Ascending aorta (tissue), 2 donors: Measurements from ENCODE around the gene CTTN. TPM values are rescaled to one million over a fixed set of nuclear protein-coding genes. Genes with fewer than 3 reads are reported as not detected.

ENCODE experiments used
- DNase-seq, 2 donors: peaks; one replicate each; pipeline ENCODE4 v3.0.0-alpha.2; 2019; ENCODE audit warnings: low spot score in 2 of 2
- H3K27ac ChIP-seq, 2 donors: fragments of 200-600 bp; sonication (generic); one replicate each; pipeline ENCODE4 v1.5.1; 2016 to 2017; ENCODE audit warnings: mild to moderate bottlenecking in 1 of 2
- H3K27me3 ChIP-seq: fragments of 200-600 bp; sonication (generic); one replicate; pipeline ENCODE4 v1.5.1; 2017
- H3K36me3 ChIP-seq, 2 donors: fragments of 200-600 bp; sonication (generic); one replicate each; pipeline ENCODE4 v1.5.1; 2016
- H3K4me1 ChIP-seq, 2 donors: fragments of 200-600 bp; sonication (generic); one replicate each; pipeline ENCODE4 v1.5.1; 2016 to 2017; ENCODE audit warnings: mild to moderate bottlenecking in 1 of 2
- H3K4me3 ChIP-seq, 2 donors: fragments of 200-600 bp; sonication (generic); one replicate each; pipeline ENCODE4 v1.5.1; 2016 to 2017; ENCODE audit warnings: mild to moderate bottlenecking in 1 of 2
- H3K9me3 ChIP-seq, 2 donors: fragments of 200-600 bp; sonication (generic); one replicate each; pipeline ENCODE4 v1.5.1; 2016
- intact Hi-C: fragments of 100-400 bp; cut with DNase I; formaldehyde crosslinking; loops from one replicate; pipeline ENCODE4 v1.15.1; 2023
- total RNA-seq: library from RNA; depleted of rRNA; stranded (reverse); fragments of >200 nt; gene quantifications from one replicate; pipeline ENCODE4 v1.1.0, GENCODE V29; 2016
- TF ChIP-seq, protein P1 (sequence below), 3 experiments: fragments of 200-600 bp in 2 of 3; fragments of 450-650 bp in 1 of 3; sonication (generic) in 2 of 3; IDR thresholded peaks; one replicate each; pipeline ENCODE4 v1.5.1; 2016 to 2019; ENCODE audit warnings: antibody characterized with exemption in 3 of 3, mild to moderate bottlenecking in 1 of 3, moderate library complexity in 1 of 3

CTTN gene
- total RNA-seq, 1 donor from 2014 or later, result 166 TPM

DNA sequence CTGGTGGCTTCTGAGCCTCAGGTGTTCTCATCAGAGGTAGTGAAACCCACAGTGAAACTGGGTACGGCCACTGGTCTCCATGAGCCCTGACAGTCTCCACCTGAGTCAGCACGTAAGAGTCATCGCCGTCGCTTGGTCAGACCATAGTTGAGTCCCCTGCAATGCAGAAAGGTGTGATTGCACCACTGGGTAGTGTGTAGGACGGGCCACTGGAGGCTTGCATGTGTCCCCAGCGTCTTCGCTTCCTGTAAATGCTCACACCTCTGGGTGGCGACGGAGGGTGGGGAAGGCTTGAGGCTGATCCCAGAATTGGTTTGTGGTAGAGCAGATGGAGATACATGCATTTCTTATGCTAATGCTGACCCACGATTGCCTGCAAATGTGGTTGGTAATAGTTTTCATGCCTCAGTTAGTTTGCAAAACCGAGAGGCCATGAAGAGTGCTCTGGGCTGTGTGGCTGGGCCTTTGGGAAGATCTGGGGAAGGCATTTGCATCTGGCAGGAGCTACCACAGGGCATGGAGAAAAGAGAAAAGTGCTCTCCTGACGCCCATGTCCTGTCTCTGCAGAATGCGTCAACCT, 26.5 kb downstream of the CTTN start:
- TF ChIP-seq, protein P1, sequence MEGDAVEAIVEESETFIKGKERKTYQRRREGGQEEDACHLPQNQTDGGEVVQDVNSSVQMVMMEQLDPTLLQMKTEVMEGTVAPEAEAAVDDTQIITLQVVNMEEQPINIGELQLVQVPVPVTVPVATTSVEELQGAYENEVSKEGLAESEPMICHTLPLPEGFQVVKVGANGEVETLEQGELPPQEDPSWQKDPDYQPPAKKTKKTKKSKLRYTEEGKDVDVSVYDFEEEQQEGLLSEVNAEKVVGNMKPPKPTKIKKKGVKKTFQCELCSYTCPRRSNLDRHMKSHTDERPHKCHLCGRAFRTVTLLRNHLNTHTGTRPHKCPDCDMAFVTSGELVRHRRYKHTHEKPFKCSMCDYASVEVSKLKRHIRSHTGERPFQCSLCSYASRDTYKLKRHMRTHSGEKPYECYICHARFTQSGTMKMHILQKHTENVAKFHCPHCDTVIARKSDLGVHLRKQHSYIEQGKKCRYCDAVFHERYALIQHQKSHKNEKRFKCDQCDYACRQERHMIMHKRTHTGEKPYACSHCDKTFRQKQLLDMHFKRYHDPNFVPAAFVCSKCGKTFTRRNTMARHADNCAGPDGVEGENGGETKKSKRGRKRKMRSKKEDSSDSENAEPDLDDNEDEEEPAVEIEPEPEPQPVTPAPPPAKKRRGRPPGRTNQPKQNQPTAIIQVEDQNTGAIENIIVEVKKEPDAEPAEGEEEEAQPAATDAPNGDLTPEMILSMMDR (IDR thresholded peaks at IDR 0.05), result no peak
- Histone ChIP-seq H3K27ac (no peak overlapping the region), H3K4me1 (no peaks in the 10 kb centered on the region), H3K4me3 (no peak overlapping the region), H3K27me3 (no peaks in the 10 kb centered on the region), H3K9me3 (no peaks in the 10 kb centered on the region), H3K36me3 (peaks cover 70 to 96% of the 10 kb centered on the region in 2 donors)
- intact Hi-C loops, result no loop called here
- DNase-seq, result no peak

DNA sequence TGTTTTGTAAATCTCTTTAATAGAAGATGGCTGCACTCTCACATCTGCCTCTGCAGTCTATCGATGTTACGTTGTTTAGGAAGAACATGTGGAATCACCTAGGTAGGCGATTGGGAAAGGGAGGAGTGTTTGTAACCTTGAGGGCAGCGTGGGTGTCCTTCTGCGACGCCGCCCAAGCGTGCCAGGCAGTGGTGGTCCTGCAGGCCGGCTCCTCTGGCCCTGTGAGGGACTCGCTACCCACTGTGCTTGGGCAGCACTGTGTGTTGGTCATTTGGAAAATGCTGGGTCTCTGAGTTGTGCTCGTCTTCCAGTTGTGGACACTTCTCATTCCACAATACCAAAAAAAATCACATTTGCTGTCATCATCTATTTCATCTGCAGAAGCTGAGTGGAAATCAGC, 29.1 kb downstream of the CTTN start:
- Histone ChIP-seq H3K27ac (no peak overlapping the region), H3K36me3 (peaks cover 69 to 96% of the 10 kb centered on the region in 2 donors), H3K4me1 (no peaks in the 10 kb centered on the region), H3K27me3 (no peaks in the 10 kb centered on the region), H3K4me3 (no peak overlapping the region), H3K9me3 (no peaks in the 10 kb centered on the region)
- TF ChIP-seq, protein P1 (IDR thresholded peaks at IDR 0.05), result no peak
- intact Hi-C loops, result no loop called here
- DNase-seq, result no peak

DNA sequence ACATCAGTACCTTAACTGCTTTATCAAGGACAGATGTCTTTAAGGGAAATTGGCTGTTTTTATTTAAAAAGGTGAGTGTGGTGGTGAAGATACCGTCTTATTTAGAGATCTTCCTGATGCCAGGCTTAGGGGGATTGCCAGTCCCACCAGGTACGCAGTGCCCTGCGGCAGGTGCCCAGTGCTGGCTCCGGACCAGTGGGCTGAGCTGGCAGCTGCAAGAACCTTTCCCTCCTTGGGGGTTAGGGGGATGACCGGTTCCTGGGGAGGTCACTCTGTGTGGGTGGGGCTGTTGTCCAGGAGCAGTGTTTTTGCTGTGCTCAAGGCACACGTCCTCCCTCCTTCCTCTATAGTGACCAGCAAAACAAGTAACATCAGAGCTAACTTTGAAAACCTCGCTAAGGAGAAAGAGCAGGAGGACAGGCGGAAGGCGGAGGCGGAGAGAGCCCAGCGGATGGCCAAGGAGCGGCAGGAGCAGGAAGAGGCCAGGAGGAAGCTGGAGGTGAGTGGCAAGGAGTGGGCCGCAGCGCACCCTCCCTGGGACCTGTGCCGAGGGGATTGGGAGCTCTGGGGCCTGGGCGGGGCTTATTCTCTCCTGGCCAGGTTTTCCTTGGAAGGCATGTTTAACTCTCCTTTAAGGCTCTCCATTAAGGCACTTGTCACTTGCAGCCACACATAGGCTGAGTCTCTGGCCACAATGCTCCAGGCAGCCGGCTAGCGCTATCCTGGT, 30.5 kb downstream of the CTTN start:
- no peaks in the 10 kb centered on the region for H3K9me3 ChIP-seq
- TF ChIP-seq, protein P1 (IDR thresholded peaks at IDR 0.05), result no peak
- peaks cover 69 to 96% of the 10 kb centered on the region in 2 donors for H3K36me3 ChIP-seq
- no peaks in the 10 kb centered on the region for H3K27me3 ChIP-seq
- no peak overlapping the region for H3K4me3 ChIP-seq
- H3K4me1 ChIP-seq, result no peaks in the 10 kb centered on the region
- H3K27ac ChIP-seq, result no peak overlapping the region
- intact Hi-C loops, result no loop called here
- no peak for DNase-seq

DNA sequence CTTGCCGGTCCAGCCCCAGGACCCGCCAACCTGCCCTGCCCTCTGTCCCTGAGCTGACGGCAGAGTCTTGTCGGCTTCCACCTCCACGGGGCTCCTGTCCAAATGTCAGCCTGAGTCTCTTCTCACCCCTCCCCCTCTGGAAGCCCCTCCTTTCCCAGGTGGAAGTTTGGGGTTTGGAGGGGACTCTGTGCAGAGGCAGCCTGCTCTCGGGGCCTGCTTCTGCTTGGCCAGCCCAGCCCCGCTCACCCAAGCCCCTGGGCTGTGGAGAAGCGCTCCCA, 31.0 kb downstream of the CTTN start:
- no peak for DNase-seq
- no peak overlapping the region for H3K4me3 ChIP-seq
- H3K36me3 ChIP-seq, result peaks cover 73 to 97% of the 10 kb centered on the region in 2 donors
- intact Hi-C loops, result no loop called here
- no peaks in the 10 kb centered on the region for H3K4me1 ChIP-seq
- TF ChIP-seq, protein P1 (IDR thresholded peaks at IDR 0.05), result no peak
- H3K27me3 ChIP-seq, result no peaks in the 10 kb centered on the region
- H3K9me3 ChIP-seq, result no peaks in the 10 kb centered on the region
- H3K27ac ChIP-seq, result no peak overlapping the region

DNA sequence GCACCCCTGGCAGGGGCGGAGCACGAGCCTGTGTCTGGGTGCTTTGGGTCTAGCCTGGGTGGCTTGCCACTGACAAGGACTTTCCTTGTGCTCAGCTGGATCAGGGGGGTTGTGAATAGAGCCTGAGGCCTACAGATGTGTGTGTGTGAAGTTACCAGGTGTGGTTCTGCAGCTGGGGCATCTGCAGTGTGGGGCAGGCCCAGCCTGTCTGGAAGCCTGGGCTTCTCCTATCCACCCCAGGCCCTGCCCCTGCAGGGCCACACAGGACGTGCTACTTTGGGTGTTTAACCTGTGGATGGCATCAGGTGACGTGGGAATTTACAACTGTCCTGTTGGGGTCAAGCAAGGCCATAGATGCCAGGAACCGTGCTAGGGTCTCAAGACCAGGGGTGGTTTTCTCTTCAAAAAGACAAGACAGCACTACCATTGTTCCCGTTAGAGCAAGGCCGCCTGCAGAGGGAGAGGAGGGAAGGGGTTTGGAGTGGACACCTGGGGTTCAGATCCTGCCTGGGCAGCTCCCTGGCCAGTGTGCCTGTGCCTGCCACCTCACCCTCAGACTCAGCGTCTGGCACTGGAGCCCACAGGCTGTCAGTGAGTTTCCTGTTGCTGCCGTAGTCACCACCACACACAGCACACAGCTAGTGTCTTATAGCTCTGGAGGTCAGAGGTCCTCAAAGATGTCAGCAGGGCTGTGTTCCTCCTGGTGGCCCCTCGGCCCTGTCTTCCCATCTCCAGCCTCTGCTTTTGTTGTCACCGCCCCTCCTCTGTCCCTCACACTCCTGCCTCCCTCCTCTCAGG, 31.6 kb downstream of the CTTN start:
- H3K27me3 ChIP-seq, result no peaks in the 10 kb centered on the region
- no peak overlapping the region for H3K4me3 ChIP-seq
- H3K27ac ChIP-seq, result no peak overlapping the region
- TF ChIP-seq, protein P1 (IDR thresholded peaks at IDR 0.05), result no peak
- H3K9me3 ChIP-seq, result no peaks in the 10 kb centered on the region
- peaks cover 73 to 97% of the 10 kb centered on the region in 2 donors for H3K36me3 ChIP-seq
- intact Hi-C loops, result no loop called here
- no peak for DNase-seq
- no peaks in the 10 kb centered on the region for H3K4me1 ChIP-seq
